Retinal pigment epithelial cell (primary cell): ENCODE data around the gene RAPGEF4.

Experiments used
- DNase-seq: peaks from one replicate; pipeline ENCODE4 v3.0.0-alpha.2; 2010; ENCODE audit warnings: low read depth
- H3K4me3 ChIP-seq: 2 replicates; pipeline ENCODE4 v1.5.1; 2011; ENCODE audit warnings: mild to moderate bottlenecking, low read length, control low read depth, moderate library complexity
- TF ChIP-seq, protein P1 (sequence below): conservative IDR thresholded peaks from 2 replicates; pipeline ENCODE4 v1.5.1; 2011; ENCODE audit warnings: low read depth, low read length, control low read depth, inconsistent platforms

Gene RAPGEF4

DNA sequence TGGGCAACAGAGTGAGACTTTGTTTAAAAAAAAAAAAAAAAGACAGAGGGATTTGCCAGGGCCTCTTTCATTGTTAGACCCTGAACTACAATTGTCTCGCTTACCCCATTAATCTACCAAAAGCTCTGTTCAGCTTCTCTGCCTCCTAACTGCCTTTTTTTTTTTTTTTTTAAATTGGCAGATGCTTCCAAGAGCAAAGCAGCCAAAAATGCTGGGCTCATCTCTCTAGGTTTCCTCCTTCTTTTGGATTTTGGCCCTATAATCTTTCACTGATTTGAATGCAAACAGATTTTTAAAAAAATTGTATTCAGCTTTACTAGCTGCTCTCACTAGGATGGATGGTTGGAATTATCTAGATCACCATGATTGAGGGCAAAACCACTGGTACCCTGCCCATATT lies 33.2 kb upstream of the RAPGEF4 start:
- DNase-seq: no peak
- H3K4me3 ChIP-seq: no peak overlapping the region
- TF ChIP-seq, protein P1, sequence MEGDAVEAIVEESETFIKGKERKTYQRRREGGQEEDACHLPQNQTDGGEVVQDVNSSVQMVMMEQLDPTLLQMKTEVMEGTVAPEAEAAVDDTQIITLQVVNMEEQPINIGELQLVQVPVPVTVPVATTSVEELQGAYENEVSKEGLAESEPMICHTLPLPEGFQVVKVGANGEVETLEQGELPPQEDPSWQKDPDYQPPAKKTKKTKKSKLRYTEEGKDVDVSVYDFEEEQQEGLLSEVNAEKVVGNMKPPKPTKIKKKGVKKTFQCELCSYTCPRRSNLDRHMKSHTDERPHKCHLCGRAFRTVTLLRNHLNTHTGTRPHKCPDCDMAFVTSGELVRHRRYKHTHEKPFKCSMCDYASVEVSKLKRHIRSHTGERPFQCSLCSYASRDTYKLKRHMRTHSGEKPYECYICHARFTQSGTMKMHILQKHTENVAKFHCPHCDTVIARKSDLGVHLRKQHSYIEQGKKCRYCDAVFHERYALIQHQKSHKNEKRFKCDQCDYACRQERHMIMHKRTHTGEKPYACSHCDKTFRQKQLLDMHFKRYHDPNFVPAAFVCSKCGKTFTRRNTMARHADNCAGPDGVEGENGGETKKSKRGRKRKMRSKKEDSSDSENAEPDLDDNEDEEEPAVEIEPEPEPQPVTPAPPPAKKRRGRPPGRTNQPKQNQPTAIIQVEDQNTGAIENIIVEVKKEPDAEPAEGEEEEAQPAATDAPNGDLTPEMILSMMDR: no peak

- H3K4me3 ChIP-seq: no peak overlapping the region
- TF ChIP-seq, protein P1: peak; percentile 56
- no peak for DNase-seq
Observed at GRCh38 chr2:172704072-172704936, 31.3 kb upstream of the RAPGEF4 start.

GRCh38 chr2:172705352-172705751 lies 30.3 kb upstream of the RAPGEF4 start:
- peak; percentile 63 for DNase-seq
- TF ChIP-seq, protein P1: no peak

GRCh38 chr2:172708247-172708646 lies 27.4 kb upstream of the RAPGEF4 start:
- TF ChIP-seq, protein P1: no peak
- H3K4me3 ChIP-seq: no peak overlapping the region
- DNase-seq: no peak

More at GRCh38 chr2:172705352-172705751, 30.3 kb upstream of the RAPGEF4 start:
- H3K4me3 ChIP-seq: no peak overlapping the region

- no peak for DNase-seq
- TF ChIP-seq, protein P1: no peak
Observed at GRCh38 chr2:172709566-172710291, 25.9 kb upstream of the RAPGEF4 start.

DNA sequence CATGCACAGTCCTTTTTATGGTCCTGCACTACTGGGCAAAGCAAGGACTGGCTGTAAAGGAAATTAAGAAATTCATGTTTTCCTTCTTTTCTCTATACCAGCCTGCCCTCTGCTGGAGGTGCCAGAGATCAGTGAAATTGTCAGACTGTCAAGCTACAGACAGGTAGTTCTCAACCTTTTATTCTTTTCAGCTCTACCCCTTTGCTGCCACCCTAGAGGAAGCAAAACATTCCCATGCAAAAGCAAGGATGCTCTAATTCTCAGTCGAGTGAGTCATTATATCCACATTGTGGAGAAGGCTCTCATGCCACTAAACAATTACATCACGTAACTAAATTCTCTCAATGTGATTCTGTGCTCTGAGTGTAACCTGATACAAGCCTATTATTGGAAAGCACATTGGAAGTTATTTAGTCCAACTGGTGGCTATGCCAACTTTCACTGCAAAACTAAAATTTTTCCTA lies 25.0 kb upstream of the RAPGEF4 start:
- TF ChIP-seq, protein P1: peak; percentile 79
- DNase-seq: peak; percentile 60
- H3K4me3 ChIP-seq: no peak overlapping the region

More at GRCh38 chr2:172709566-172710291, 25.9 kb upstream of the RAPGEF4 start:
- no peak overlapping the region for H3K4me3 ChIP-seq
